HG03039 (cell line): ENCODE data around the gene SPATA32.

ENCODE experiments used
- ATAC-seq: cut with Tn5 transposase; IDR thresholded peaks from one replicate; pipeline ENCODE4 v1.9.1; 2021; ENCODE audit warnings: mild to moderate bottlenecking, moderate library complexity; ENCODE audit not compliant: unreplicated experiment

The SPATA32 gene

DNA sequence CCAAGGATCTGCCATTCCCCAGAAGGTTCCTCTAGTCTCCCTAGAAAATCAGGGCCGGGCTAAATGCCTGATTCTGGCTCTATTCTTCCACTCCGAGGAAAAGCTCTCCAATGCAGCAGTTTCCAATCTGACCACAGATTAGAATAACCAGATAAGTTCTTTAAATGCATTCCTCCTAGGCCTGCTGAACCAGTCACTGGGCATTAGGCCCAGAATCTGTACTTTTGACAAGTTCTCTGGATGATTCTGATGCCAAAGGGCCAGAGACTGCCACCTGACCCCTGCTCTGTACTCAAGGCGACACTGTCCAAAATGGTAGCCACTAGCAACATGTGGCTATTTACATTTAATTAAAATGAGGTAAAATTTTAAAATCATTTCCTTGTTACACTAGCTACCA is 32.6 kb upstream of the SPATA32 start:
- ATAC-seq = no peak

GRCh38 chr17:45293413-45294211 is 31.7 kb upstream of the SPATA32 start:
- no peak for ATAC-seq

- no peak for ATAC-seq
Observed at GRCh38 chr17:45292696-45293412, 31.0 kb upstream of the SPATA32 start.

DNA sequence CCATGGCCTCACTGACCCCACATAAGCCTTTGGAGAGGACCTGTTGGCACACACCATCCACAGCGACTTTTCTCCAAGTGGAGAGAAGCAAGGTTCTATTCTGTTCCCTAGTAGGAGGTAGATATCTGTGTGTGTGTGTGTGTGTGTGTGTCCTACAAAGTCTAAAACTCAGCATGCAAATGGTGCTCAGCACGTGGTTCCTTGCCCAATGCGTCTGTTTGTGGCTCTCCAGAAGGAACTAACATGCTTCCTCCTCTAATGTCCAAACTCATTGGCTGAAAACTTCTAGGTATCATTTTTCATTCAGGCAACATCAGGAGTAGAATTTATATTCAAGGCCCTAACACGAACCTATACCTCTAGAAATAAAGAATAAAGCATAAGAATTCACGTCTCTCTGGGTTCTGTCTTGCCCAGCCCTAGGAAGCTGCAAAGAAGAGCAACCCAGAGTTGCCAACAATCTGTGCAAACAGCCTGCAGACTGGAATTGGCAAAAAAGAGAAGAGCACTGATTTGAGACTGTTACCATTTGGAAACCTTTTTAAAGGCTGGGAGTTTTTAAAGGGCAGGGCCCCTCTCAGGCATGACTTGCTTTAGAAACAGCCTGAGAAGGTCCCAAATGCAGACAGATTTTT is 29.4 kb upstream of the SPATA32 start:
- no peak for ATAC-seq

DNA sequence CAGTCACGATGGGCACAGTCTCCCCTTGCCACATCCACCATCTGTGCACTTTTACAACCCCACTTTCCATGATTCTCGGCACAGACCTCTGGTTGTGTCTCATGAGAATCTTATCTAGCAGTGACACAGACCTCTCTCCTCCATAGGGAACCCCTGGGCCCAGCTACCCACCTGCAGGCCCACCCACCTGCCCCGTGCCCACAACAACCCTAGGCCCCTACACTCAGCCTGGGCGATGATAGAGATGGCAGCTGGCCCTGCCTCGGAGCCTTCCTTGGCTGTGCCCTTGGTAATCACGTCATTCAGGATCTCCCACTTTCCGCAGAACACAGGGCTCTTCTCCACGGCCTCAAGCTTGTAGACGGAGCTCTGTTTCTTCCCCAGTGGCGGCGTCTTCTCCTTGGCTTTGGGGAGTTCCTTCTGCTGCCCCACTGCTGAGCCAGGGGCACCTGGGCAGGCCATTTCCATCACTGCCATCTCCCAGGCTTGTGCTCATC is 28.4 kb upstream of the SPATA32 start:
- no peak for ATAC-seq

DNA sequence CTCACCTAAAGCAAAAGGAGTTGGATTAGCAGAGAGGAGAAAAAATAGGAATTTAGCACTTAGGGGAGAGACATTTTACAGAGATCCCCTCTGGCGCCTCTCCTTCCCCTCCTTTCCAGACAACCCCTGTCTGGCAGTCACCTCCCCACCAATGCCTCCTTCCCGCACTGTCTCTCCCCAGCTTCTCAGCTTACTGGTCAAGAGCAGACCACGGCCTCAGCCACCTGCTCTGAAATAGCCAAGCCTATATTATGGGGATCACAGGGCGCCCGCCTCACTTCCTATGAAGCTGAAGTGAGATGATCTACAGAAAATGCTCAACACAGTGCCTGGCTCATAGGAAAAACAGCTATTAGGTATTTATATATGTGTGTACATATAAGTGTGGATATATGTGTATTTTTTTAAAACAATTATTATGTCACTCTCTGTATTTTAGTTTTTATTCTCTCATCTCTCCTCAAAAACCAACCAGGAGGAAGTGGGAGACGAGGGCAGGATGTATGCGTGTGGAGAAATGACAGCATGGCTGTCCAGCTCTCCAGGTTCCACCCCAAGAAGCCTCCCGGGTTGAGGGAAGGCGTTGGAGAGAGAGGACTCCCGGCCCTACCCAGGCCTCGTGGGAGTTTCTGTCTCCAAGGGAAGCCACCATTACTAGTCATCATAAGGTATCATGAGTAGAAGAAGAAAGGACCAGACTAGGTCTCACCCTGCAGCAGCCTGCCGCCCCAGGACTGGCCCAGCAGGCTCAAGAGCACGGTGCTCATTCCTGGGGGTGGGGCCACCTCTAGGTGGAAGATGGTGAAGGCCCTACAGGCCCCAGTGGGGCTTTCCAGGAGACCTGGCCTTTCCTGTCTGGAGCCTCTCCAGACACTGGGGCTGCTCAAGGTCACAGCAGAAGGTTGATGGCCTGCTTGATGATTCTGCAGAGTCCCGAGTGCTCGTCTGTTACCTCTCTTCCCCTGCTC is 27.7 kb upstream of the SPATA32 start:
- no peak for ATAC-seq

DNA sequence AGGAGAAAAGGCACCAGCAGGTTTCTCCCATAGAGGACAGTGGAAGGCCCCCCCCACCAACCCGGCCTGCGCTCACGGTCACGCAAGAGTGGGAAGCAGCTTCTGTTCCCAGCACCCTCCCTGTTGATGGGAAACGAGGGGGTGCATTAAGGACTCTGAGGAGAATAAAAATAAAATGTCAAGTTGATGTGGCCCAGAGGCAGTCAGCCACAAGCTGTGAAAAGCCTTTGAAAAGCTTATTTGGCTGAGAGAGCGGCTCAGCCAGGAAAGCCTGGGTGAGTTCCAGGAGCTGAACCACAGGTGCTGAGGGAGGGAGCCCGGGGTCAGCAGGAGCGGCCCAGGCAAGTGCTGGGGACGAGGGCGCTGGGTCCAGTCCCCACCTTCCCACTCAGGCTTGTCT is 26.9 kb upstream of the SPATA32 start:
- no peak for ATAC-seq

DNA sequence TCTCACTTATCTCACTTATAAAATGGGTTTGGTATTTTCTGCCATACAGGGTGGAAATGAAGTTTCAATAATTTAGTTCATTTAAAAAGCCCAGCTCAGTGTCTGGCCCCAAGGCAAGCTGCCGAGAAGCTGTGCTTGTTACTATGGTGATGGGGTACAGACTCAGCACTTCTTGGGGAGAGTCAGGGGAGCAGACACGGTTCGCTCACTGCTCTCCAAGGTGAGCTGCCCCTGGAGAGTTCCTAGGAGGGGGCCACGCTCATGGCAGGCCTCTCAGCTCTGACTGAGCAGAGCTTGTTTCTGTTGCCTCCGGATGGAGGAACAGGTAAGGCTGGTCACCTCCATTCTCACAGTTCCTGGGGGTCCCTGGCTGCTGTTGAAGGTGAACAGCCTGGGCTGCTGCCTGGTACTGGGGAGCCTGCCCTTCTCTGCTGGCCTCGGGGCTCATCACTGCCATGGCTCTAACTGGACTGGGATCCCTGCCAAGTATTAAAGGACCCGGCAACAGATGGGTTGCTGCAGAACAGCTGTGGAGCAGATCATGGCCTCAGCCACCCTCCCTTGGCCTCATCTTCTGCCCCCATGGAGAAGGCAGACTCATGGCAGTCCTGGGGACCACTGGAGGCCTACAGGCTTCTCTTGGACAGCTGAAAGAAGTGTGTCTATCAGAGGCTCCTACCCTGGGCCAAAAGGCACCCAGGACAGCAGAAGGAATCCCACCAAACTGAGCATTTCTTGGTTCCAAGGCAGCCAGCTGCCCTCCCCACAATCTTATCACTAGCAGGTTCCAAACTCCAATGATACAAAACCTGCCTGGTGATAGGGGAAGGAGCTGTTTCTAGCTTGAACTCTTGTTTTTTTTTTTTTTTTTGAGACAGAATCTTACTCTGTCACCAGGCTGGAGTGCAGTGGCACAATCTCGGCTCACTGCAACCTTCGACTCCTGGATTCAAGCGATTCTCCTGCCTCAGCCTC is 25.9 kb upstream of the SPATA32 start:
- ATAC-seq = no peak

DNA sequence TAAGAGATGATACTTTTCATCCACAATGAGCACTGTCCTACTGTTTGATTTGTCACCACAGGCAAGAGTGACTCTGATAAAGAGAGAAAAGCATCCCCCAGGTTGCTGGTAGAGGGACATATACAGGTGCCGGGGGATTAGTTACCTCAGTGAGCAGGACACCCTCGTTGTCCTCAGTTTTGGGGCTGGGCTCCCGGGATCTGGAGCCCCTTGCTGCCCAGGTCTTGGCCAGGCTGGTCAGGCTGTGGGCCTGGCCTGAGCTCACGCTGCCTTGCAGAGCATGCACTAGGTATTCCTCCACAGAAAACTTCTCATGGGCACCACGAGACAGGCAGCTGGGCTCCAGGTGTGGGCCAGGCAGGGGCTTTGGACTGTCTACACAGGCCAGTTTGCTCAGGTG is 24.4 kb upstream of the SPATA32 start:
- no peak for ATAC-seq

DNA sequence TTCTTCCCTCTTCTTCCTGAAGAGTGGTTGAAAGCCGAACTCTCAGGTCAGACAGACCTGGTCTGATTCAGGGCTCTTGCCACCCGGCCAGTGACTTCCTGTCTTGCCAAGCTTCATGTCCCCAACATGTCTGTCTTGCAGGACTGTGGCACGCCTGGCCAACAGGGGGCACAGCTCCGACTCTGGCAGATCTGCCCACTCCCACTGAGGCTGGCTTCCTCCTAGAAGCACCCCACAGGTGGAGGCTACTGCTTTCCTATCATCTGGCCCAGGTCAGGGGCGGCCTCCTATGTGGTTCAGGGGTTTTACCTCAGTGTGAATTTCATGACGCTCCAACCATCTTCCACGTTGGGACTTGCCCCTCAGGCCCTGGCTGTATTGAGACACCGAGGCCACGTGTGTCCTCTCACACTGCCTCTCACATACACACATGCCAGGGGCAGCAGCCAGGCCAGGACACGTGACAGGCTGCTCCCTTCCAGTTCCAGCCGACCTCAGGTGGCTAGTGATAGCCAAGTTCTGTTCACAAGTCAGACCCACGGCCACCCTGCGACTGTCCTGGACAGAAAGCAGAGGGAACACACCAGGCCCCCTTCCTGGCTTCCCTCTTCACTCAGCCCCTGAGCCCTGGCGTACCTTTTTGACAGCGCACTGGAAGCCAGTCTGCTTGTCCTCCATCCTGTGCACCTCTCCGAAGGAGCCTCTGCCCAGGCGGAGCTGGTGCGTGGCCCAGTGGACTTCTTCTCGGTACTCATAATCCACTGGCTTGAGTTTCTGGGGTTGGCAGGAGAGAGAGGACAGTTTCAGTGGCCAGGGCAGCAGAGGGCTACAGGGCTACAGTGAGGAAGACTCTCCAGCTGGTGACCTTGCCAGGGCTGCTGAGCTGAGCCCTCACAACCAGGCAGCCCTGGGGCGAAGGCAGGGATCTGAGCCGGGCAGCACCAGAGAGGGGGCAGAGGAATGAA is 22.6 kb upstream of the SPATA32 start:
- ATAC-seq = no peak

- ATAC-seq = no peak
Observed at GRCh38 chr17:45283711-45284110, 21.8 kb upstream of the SPATA32 start.

DNA sequence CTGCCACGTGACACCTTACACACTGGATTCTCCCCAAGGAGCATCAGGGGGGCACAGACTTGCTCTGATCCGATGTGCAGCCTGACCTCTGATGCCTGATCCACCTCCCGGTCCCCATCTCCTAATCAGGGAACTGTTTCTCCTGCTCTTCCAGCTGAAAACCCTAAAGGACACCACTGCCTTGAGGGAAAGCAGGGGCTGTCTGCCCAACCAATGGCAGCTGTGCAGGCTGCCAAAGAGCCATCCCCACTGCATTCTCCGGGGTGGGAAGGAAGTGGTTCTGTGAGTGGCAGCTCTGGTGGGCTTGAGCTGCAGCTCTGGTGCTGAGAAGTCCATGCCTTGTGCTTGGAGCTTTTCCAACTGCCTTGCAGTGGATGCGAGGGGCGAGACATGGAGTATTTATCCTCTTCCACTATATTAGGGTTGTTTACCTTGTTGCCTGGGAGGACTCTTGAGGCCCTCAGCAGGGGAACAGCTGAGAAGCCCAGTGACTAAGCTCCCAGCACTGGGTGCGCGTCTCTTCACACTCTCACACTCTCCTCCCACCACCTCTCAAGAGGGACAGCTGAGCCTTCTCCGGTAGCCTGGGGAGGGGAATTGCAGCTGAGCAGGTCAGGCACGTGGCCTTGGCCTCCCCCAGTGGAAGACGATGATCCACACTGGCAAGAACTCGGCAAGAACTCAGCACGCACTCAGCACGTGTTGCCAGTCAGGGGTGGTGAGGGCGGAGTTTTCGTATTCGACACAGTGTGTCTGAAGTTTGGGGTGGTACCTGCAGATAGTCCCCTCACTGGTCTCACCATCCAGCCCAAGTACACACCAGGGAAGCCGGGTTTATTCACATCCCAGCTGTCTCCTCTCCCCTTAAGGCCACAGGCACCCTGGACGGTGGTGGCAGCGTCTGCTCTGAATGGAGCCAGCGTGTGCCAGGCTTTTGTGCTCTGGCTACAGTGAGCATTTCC is 21.1 kb upstream of the SPATA32 start:
- no peak for ATAC-seq

DNA sequence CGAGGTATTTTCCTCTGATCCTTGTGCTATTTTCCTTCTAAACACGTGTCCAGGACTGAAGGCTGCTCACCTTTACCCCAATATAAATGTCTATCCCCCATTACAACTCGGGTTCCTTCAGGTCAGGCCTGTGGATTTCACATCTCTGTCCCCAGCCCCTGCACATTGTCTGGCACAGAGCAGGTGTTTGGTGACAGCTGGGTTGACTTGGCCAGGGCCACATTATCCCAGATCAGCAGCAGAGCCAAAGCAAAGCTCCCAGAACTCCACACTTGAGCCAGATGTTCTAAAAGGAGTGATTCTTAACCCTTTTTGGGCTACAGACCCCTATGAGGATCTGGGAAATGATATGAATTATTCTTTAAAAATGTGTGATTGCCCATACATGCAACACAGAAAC is 18.0 kb upstream of the SPATA32 start:
- ATAC-seq = no peak

DNA sequence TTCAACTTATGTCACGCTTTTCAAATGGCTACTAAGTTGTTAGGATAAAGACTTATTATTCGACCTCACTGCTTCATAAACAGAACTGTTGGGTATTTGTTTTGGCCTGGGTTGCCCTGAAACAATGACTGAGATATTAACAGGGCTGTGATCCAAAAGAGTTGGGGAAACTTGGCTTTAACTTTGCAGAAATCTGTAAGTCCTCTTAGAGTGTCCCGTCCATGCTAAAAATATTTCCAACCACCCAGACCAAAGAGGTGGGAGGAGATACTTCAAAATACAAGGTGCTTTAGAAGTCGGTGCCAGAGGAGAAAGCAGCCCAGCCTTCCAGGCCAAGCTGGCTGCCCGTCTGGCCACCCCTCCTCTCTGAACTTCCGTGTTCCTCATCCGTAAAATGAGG is 16.1 kb upstream of the SPATA32 start:
- no peak for ATAC-seq

GRCh38 chr17:45277216-45277849 is 15.4 kb upstream of the SPATA32 start:
- ATAC-seq = no peak

- no peak for ATAC-seq
Observed at GRCh38 chr17:45276031-45276430, 14.1 kb upstream of the SPATA32 start.

- ATAC-seq = no peak
Observed at GRCh38 chr17:45274033-45274432, 12.1 kb upstream of the SPATA32 start.
